Suprapubic skin (tissue), 4 donors: ENCODE data around the gene CRYBA1. TPM values are rescaled to one million over a fixed set of nuclear protein-coding genes. Genes with fewer than 3 reads are reported as not detected.
A peak's percentile ranks its signal among the peaks of the same experiment; 100 is the strongest.

Experiments used
- DNase-seq, 2 donors: peaks; one replicate each; pipeline ENCODE4 v3.0.0-alpha.2; 2019; ENCODE audit warnings: low spot score in 2 of 2
- H3K27ac ChIP-seq: fragments of 200-600 bp; sonication (generic); one replicate; pipeline ENCODE4 v1.5.1; 2019
- H3K27me3 ChIP-seq: fragments of 200-600 bp; sonication (generic); one replicate; pipeline ENCODE4 v1.5.1; 2019
- H3K36me3 ChIP-seq: fragments of 200-600 bp; sonication (generic); one replicate; pipeline ENCODE4 v1.5.1; 2019
- H3K4me1 ChIP-seq: fragments of 200-600 bp; sonication (generic); one replicate; pipeline ENCODE4 v1.5.1; 2019
- H3K4me3 ChIP-seq: fragments of 200-600 bp; sonication (generic); one replicate; pipeline ENCODE4 v1.5.1; 2019; ENCODE audit warnings: mild to moderate bottlenecking
- H3K9me3 ChIP-seq: fragments of 200-600 bp; sonication (generic); one replicate; pipeline ENCODE4 v1.5.1; 2019
- CTCF ChIP-seq, 2 donors: fragments of 200-600 bp in 1 of 2; fragments of 450-650 bp in 1 of 2; sonication (generic) in 1 of 2; IDR thresholded peaks; one replicate each; pipeline ENCODE4 v1.5.1; 2016 to 2019; ENCODE audit warnings: antibody characterized with exemption in 2 of 2, mild to moderate bottlenecking in 1 of 2, moderate library complexity in 1 of 2
- EP300 ChIP-seq: sonication (generic); formaldehyde crosslinking; IDR thresholded peaks from one replicate; pipeline ENCODE4 v1.6.1; 2017; ENCODE audit warnings: antibody characterized with exemption
- POLR2A ChIP-seq, 2 donors: fragments of 450-650 bp; IDR thresholded peaks; one replicate each; pipeline ENCODE4 v1.6.1; 2017; ENCODE audit warnings: antibody characterized with exemption in 2 of 2, mild to moderate bottlenecking in 2 of 2, moderate library complexity in 2 of 2
- POLR2AphosphoS5 ChIP-seq, 3 donors: sonication (generic); formaldehyde crosslinking; IDR thresholded peaks; one replicate each; pipeline ENCODE4 v1.6.1; 2017; ENCODE audit warnings: antibody characterized with exemption in 3 of 3
- WGBS: methylation state at CpG from one replicate; pipeline ENCODE4 v1.1.5; 2018; 5-methylcytosine and 5-hydroxymethylcytosine counted together
- total RNA-seq, 4 donors: library from RNA; depleted of rRNA; stranded (reverse); fragments of >200 nt; gene quantifications; one replicate each; pipeline ENCODE4 v1.1.0, GENCODE V29; 2016

Gene CRYBA1
- total RNA-seq, 4 donors from 2014 or later: not detected

- Histone ChIP-seq H3K9me3 (no peaks in the 10 kb centered on the region), H3K27ac (no peak overlapping the region), H3K36me3 (peaks cover 8% of the 10 kb centered on the region), H3K4me3 (no peak overlapping the region), H3K27me3 (no peaks in the 10 kb centered on the region), H3K4me1 (peaks cover 31% of the 10 kb centered on the region)
- TF ChIP-seq POLR2AphosphoS5 (IDR thresholded peaks at IDR 0.05) (no peak), EP300 (no peak), CTCF (IDR thresholded peaks at IDR 0.05) (no peak), POLR2A (IDR thresholded peaks at IDR 0.05) (no peak)
- WGBS: 79% methylated on average over 2 of the region's 2 CpGs
- DNase-seq: no peak
Observed at GRCh38 chr17:29251184-29251583, 4.5 kb downstream of the CRYBA1 start.

- no peak for DNase-seq
- peaks cover 8% of the 10 kb centered on the region for H3K36me3 ChIP-seq
- no peaks in the 10 kb centered on the region for H3K27me3 ChIP-seq
- H3K27ac ChIP-seq: no peak overlapping the region
- H3K4me1 ChIP-seq: peaks cover 41% of the 10 kb centered on the region
- 63% methylated on average over 7 of the region's 7 CpGs for WGBS
- no peak for TF ChIP-seq POLR2AphosphoS5 (IDR thresholded peaks at IDR 0.05)
- TF ChIP-seq EP300: no peak
- TF ChIP-seq POLR2A (IDR thresholded peaks at IDR 0.05): no peak
- TF ChIP-seq CTCF (IDR thresholded peaks at IDR 0.05): peak; percentile 7 to 21
- no peak overlapping the region for H3K4me3 ChIP-seq
- no peaks in the 10 kb centered on the region for H3K9me3 ChIP-seq
Observed at GRCh38 chr17:29252101-29252791, 5.6 kb downstream of the CRYBA1 start.

- no peak overlapping the region for H3K27ac ChIP-seq
- H3K9me3 ChIP-seq: no peaks in the 10 kb centered on the region
- 95% methylated on average over 2 of the region's 2 CpGs for WGBS
- H3K4me3 ChIP-seq: no peak overlapping the region
- no peak for DNase-seq
- TF ChIP-seq POLR2AphosphoS5 (IDR thresholded peaks at IDR 0.05): no peak
- no peaks in the 10 kb centered on the region for H3K27me3 ChIP-seq
- peaks cover 49% of the 10 kb centered on the region for H3K4me1 ChIP-seq
- peaks cover 8% of the 10 kb centered on the region for H3K36me3 ChIP-seq
Observed at GRCh38 chr17:29253037-29253436, 6.4 kb downstream of the CRYBA1 start.

GRCh38 chr17:29255926-29256522, 9.4 kb downstream of the CRYBA1 start:
- 81% methylated on average over 4 of the region's 4 CpGs for WGBS
- no peak for DNase-seq
- H3K36me3 ChIP-seq: peaks cover 23% of the 10 kb centered on the region
- no peak for TF ChIP-seq POLR2A (IDR thresholded peaks at IDR 0.05)
- no peak for TF ChIP-seq POLR2AphosphoS5 (IDR thresholded peaks at IDR 0.05)
- no peak for TF ChIP-seq CTCF (IDR thresholded peaks at IDR 0.05)
- TF ChIP-seq EP300: no peak
- no peaks in the 10 kb centered on the region for H3K27me3 ChIP-seq
- H3K4me3 ChIP-seq: no peak overlapping the region
- no peaks in the 10 kb centered on the region for H3K9me3 ChIP-seq
- no peak overlapping the region for H3K27ac ChIP-seq
- H3K4me1 ChIP-seq: peaks cover 52% of the 10 kb centered on the region

- no peak overlapping the region for H3K27ac ChIP-seq
- H3K9me3 ChIP-seq: no peaks in the 10 kb centered on the region
- H3K36me3 ChIP-seq: peaks cover 30% of the 10 kb centered on the region
- H3K27me3 ChIP-seq: no peaks in the 10 kb centered on the region
- 41% methylated on average over 8 of the region's 8 CpGs for WGBS
- H3K4me1 ChIP-seq: peaks cover 50% of the 10 kb centered on the region
- no peak for TF ChIP-seq EP300
- TF ChIP-seq CTCF (IDR thresholded peaks at IDR 0.05): no peak
- TF ChIP-seq POLR2AphosphoS5 (IDR thresholded peaks at IDR 0.05): no peak
- no peak for TF ChIP-seq POLR2A (IDR thresholded peaks at IDR 0.05)
- no peak for DNase-seq
- no peak overlapping the region for H3K4me3 ChIP-seq
Observed at GRCh38 chr17:29256735-29257466, 10.2 kb downstream of the CRYBA1 start.
